SK-N-SH (cell line): Measurements from ENCODE around the gene RASA3. TPM values are rescaled to one million over a fixed set of nuclear protein-coding genes. Genes with fewer than 3 reads are reported as not detected.

Source experiments
- CTCF ChIA-PET: fragments of 300-600, 350-600 bp; formaldehyde crosslinking; extraction: SDS; loops from one replicate; lab custom pipeline; 2021; lab: Yijun Ruan, JAX
- POLR2A ChIA-PET: fragments of 350-600 bp; sonication (Branson Sonifier 250); formaldehyde crosslinking; extraction: SDS; loops from one replicate; lab custom pipeline; 2020; ENCODE audit warnings: antibody characterized with exemption, inconsistent platforms; lab: Yijun Ruan, JAX
- DNase-seq: peaks from one replicate; pipeline ENCODE4 v3.0.0; 2012
- H2AFZ ChIP-seq: fragments of 200-600 bp; sonication (generic); 2 replicates; pipeline ENCODE4 v1.8.1; 2016; ENCODE audit warnings: antibody characterized with exemption, mild to moderate bottlenecking, low read depth
- H3F3A ChIP-seq: fragments of 200-600 bp; sonication (generic); replicated peaks from 2 replicates; pipeline ENCODE3; 2016; ENCODE audit warnings: antibody characterized with exemption, mild to moderate bottlenecking; ENCODE audit not compliant: insufficient read depth
- H3K27ac ChIP-seq, 2 experiments: fragments of 200-500 bp in 1 of 2; fragments of 200-600 bp in 1 of 2; sonication (Bioruptor generic) in 1 of 2; sonication (generic), shearing (Covaris generic) in 1 of 2; 2 replicates each; pipeline versions ENCODE4 v1.5.1 to v1.6.1; 2014 to 2016; ENCODE audit warnings: low read depth in 2 of 2, inconsistent platforms in 1 of 2, low read length in 1 of 2, mild to moderate bottlenecking in 1 of 2, mixed read lengths in 1 of 2
- H3K27me3 ChIP-seq: fragments of 200-600 bp; sonication (generic), shearing (Covaris generic); 2 replicates; pipeline ENCODE4 v1.6.1; 2016; ENCODE audit warnings: mixed run types; ENCODE audit not compliant: insufficient read depth
- H3K36me3 ChIP-seq, 2 experiments: fragments of 200-500 bp in 1 of 2; fragments of 200-600 bp in 1 of 2; sonication (Bioruptor generic) in 1 of 2; sonication (generic) in 1 of 2; replicated peaks in 1 of 2; 2 replicates each; pipeline versions ENCODE3 to v1.5.1; 2014 to 2016; ENCODE audit warnings: low read length in 1 of 2, mild to moderate bottlenecking in 1 of 2; ENCODE audit not compliant: insufficient read depth in 2 of 2, control insufficient read depth in 1 of 2
- H3K4me1 ChIP-seq, 2 experiments: fragments of 200-500 bp in 1 of 2; fragments of 200-600 bp in 1 of 2; sonication (Bioruptor generic) in 1 of 2; sonication (generic), shearing (Covaris generic) in 1 of 2; 2 replicates each; pipeline versions ENCODE4 v1.5.1 to v1.6.1; 2014 to 2016; ENCODE audit warnings: low read depth in 1 of 2, low read length in 1 of 2, mixed run types in 1 of 2; ENCODE audit not compliant: insufficient read depth in 2 of 2, control insufficient read depth in 1 of 2
- H3K4me2 ChIP-seq: fragments of 200-600 bp; sonication (generic), shearing (Covaris generic); 2 replicates; pipeline ENCODE4 v1.6.1; 2017; ENCODE audit warnings: mixed run types
- H3K4me3 ChIP-seq, 2 experiments: fragments of 200-500 bp in 1 of 2; fragments of 200-600 bp in 1 of 2; sonication (Bioruptor generic) in 1 of 2; sonication (generic), shearing (Covaris generic) in 1 of 2; 2 replicates each; pipeline versions ENCODE4 v1.5.1 to v1.8.1; 2014 to 2016; ENCODE audit warnings: low read depth in 2 of 2, inconsistent platforms in 1 of 2, low read length in 1 of 2, mild to moderate bottlenecking in 1 of 2, mixed read lengths in 1 of 2, moderate library complexity in 1 of 2
- H3K79me2 ChIP-seq: fragments of 200-600 bp; sonication (generic); 2 replicates; pipeline ENCODE4 v1.8.1; 2017; ENCODE audit warnings: mild to moderate bottlenecking; ENCODE audit not compliant: insufficient read depth
- H3K9ac ChIP-seq: fragments of 200-600 bp; sonication (generic); 2 replicates; pipeline ENCODE4 v1.6.1; 2017; ENCODE audit warnings: mixed run types
- H3K9me2 ChIP-seq: fragments of 200-600 bp; sonication (generic); 2 replicates; pipeline ENCODE4 v1.6.1; 2017; ENCODE audit warnings: mixed run types
- H3K9me3 ChIP-seq: fragments of 200-600 bp; sonication (generic); 2 replicates; pipeline ENCODE4 v1.6.1; 2017; ENCODE audit warnings: mixed run types, mild to moderate bottlenecking, moderate library complexity
- H4K20me1 ChIP-seq: fragments of 200-600 bp; sonication (generic); 2 replicates; pipeline ENCODE4 v1.6.1; 2017; ENCODE audit warnings: mild to moderate bottlenecking, mixed run types; ENCODE audit not compliant: insufficient read depth
- CTCF ChIP-seq: fragments of 200-600 bp; sonication (generic); IDR thresholded peaks from 2 replicates; pipeline ENCODE4 v1.6.1; 2017; ENCODE audit warnings: antibody characterized with exemption, mild to moderate bottlenecking, moderate library complexity
- EP300 ChIP-seq, 2 experiments: IDR thresholded peaks; 2 replicates each; pipeline versions ENCODE4 v1.4.0 to v1.6.1; 2012; ENCODE audit warnings: borderline replicate concordance in 1 of 2, low read depth in 1 of 2, low read length in 1 of 2
- FOSL2 ChIP-seq: IDR thresholded peaks from 2 replicates; pipeline ENCODE4 v1.4.0; 2012; ENCODE audit warnings: low read depth, mild to moderate bottlenecking, moderate library complexity, borderline replicate concordance
- FOXJ3 ChIP-seq: sonication (generic); formaldehyde crosslinking; IDR thresholded peaks from 2 replicates; pipeline ENCODE4 v1.5.1; 2020; ENCODE audit warnings: mild to moderate bottlenecking, missing genetic modification reagents
- GABPA ChIP-seq: IDR thresholded peaks from 2 replicates; pipeline ENCODE4 v1.4.0; 2012; ENCODE audit warnings: low read depth, mild to moderate bottlenecking
- MXI1 ChIP-seq: IDR thresholded peaks from 2 replicates; pipeline ENCODE4 v1.6.1; 2012; ENCODE audit warnings: mild to moderate bottlenecking, low read depth, low read length, improper control_type of control experiment
- POLR2AphosphoS5 ChIP-seq: IDR thresholded peaks from 2 replicates; pipeline ENCODE4 v1.6.1; 2012; ENCODE audit warnings: low read depth, low read length
- REST ChIP-seq: IDR thresholded peaks from 2 replicates; pipeline ENCODE4 v1.6.1; 2012; ENCODE audit warnings: mild to moderate bottlenecking, low read depth, low read length, moderate library complexity
- RFX5 ChIP-seq: IDR thresholded peaks from 2 replicates; pipeline ENCODE4 v1.6.1; 2012; ENCODE audit warnings: mild to moderate bottlenecking, improper control_type of control experiment, low read length
- SIN3A ChIP-seq: IDR thresholded peaks from 2 replicates; pipeline ENCODE4 v1.6.1; 2012; ENCODE audit warnings: low read depth, mild to moderate bottlenecking, low read length, moderate library complexity, borderline replicate concordance
- TAF1 ChIP-seq: IDR thresholded peaks from 2 replicates; pipeline ENCODE4 v1.6.1; 2012; ENCODE audit warnings: low read depth, mild to moderate bottlenecking, low read length, moderate library complexity, borderline replicate concordance
- TCF12 ChIP-seq: IDR thresholded peaks from 2 replicates; pipeline ENCODE4 v1.4.0; 2012
- TEAD4 ChIP-seq: IDR thresholded peaks from 2 replicates; pipeline ENCODE4 v1.4.0; 2012; ENCODE audit warnings: mild to moderate bottlenecking, borderline replicate concordance; ENCODE audit not compliant: insufficient read depth
- USF1 ChIP-seq: IDR thresholded peaks from 2 replicates; pipeline ENCODE4 v1.4.0; 2012; ENCODE audit warnings: low read depth, borderline replicate concordance
- WGBS: methylation state at CpG from one replicate; pipeline ENCODE4 v1.1.6; 2017; ENCODE audit warnings: low lambda C conversion rate; 5-methylcytosine and 5-hydroxymethylcytosine counted together
- polyA plus RNA-seq, 3 experiments: library from polyadenylated mRNA; depleted of rRNA; stranded (reverse); fragments of >200 nt; gene quantifications; 2 replicates each; pipeline ENCODE4 v1.2.3, GENCODE V29; 2012

The RASA3 gene
- polyA plus RNA-seq, 1 of the 3 experiments (the other 2 are of a cell fraction) = 25.1 TPM

GRCh38 chr13:114072421-114072820 lies 60.0 kb downstream of the RASA3 start:
- POLR2A ChIA-PET = interaction anchor here (0.7 kb wide), 1 partner anchor 26 kb away, joined by 3 read pairs; no protein-coding TSS in a partner anchor
- TF ChIP-seq CTCF (no peak), FOSL2 (no peak), TCF12 (no peak), POLR2AphosphoS5 (no peak), EP300 (IDR thresholded peaks at IDR 0.05; ENCODE audit: borderline replicate concordance in 1 of 2, low read depth in 1 of 2, low read length in 1 of 2) (no peak), REST (no peak), MXI1 (no peak), SIN3A (no peak)
- WGBS = 97% methylated on average over 10 of the region's 10 CpGs
- peaks cover 13% of the 10 kb centered on the region in 2 experiments; a peak in 2 of 4 replicates for H3K4me1 ChIP-seq
- H3K9ac ChIP-seq = no peak overlapping the region
- no peaks in the 10 kb centered on the region for H3K9me2 ChIP-seq
- H2AFZ ChIP-seq = no peak overlapping the region
- H3K79me2 ChIP-seq = peaks cover 68% of the 10 kb centered on the region
- no peak for DNase-seq
- peaks cover 21% of the 10 kb centered on the region; the same call in 1 of the 2 replicates for H4K20me1 ChIP-seq
- peaks cover 23 to 33% of the 10 kb centered on the region in 2 experiments for H3K36me3 ChIP-seq
- no peak overlapping the region for H3K4me3 ChIP-seq
- no peaks in the 10 kb centered on the region for H3K27me3 ChIP-seq
- peaks cover 31% of the 10 kb centered on the region for H3F3A ChIP-seq
- no peaks in the 10 kb centered on the region for H3K9me3 ChIP-seq
- H3K27ac ChIP-seq = no peak overlapping the region
- CTCF ChIA-PET = no interaction called here
- H3K4me2 ChIP-seq = no peak overlapping the region

GRCh38 chr13:114071991-114072390 lies 60.4 kb downstream of the RASA3 start:
- Histone ChIP-seq H3K27me3 (no peaks in the 10 kb centered on the region), H3K4me1 (peaks cover 8 to 15% of the 10 kb centered on the region in 2 experiments; a peak in 3 of 4 replicates), H2AFZ (no peak overlapping the region), H3K9me3 (no peaks in the 10 kb centered on the region), H3K4me2 (no peak overlapping the region), H3K36me3 (peaks cover 23 to 33% of the 10 kb centered on the region in 2 experiments), H3K27ac (no peak overlapping the region), H3K79me2 (peaks cover 70% of the 10 kb centered on the region), H3F3A (peaks cover 34% of the 10 kb centered on the region), H3K4me3 (no peak overlapping the region), H4K20me1 (peaks cover 20% of the 10 kb centered on the region; the same call in 1 of the 2 replicates), H3K9me2 (no peaks in the 10 kb centered on the region), H3K9ac (no peak overlapping the region)
- TF ChIP-seq USF1 (no peak), FOXJ3 (CRISPR knock-in tag) (no peak), TAF1 (no peak), RFX5 (no peak), GABPA (no peak), MXI1 (no peak), EP300 (IDR thresholded peaks at IDR 0.05; ENCODE audit: borderline replicate concordance in 1 of 2, low read depth in 1 of 2, low read length in 1 of 2) (no peak), TEAD4 (no peak)
- POLR2A ChIA-PET = interaction anchor here (0.7 kb wide), 1 partner anchor 26 kb away, joined by 3 read pairs; no protein-coding TSS in a partner anchor
- 83% methylated on average over 14 of the region's 14 CpGs for WGBS
- DNase-seq = no peak
- CTCF ChIA-PET = no interaction called here
